COLO668 (cell line): ENCODE measurements around the gene PIK3R5.

Experiments used
- DNase-seq: peaks from one replicate; lab custom pipeline; 2025; ENCODE audit not compliant: unreplicated experiment; lab: John Stamatoyannopoulos, UW

The PIK3R5 gene

GRCh38 chr17:8836821-8837562, 128.5 kb downstream of the PIK3R5 start:
- DNase-seq = no peak

DNA sequence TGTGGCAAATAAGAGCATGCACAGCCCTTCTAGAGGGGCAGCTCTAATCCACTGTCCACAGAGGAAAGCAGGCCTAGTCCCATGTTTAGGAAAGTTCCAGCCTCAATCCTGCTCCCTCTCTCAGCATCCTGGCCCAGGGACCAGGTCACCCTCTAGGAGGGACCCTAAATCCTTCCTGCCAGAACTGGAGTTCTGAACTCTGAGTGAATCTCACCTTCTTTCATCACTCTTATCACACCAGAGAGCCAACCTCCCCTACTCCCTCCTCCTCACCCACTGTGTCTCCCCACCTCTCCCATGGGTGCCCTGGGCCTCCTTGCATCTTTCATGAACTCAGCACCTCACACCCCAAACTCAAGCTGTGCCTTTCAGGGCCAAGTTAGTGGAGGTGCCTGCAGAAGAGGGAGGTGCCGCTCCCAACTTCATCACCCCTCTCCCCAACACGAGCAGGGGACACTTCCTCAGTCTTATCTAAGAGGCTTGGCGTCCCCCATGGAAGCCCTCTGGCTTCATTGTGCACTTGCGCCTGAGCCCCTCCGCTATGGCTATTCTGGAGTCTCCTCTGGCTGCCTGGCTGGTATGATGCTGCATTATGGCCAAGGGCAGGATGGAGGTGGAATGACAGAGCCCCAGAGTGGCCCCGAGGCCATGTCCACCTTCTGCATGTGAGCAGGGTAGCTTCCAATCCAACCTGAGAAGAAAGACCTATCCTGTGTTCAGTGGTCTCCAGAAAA, 129.7 kb downstream of the PIK3R5 start:
- DNase-seq = no peak

DNA sequence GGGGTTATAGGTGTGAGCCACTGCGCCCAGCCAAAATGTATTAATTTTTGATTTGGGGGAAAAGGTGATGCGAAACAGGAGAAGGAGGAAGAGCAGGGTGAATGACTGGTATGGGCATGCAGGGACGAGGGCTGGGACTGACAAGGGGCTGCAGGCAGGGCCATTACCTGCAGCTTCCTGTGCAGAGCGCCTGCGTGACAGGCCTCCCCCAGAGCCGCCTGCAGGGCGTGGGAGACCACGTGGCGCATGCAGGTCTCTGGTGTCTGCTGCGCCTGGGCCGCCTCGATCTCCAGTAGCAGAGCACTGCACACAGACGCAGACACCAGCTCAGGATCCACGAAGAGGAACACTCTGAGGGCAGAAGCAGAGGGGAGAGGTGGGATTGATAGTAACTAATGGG, 130.4 kb downstream of the PIK3R5 start:
- DNase-seq = no peak

- peak; percentile 0 for DNase-seq
These were observed 132.7 kb downstream of the PIK3R5 start for GRCh38 chr17:8832711-8833352.

- no peak for DNase-seq
These were observed 134.2 kb downstream of the PIK3R5 start for GRCh38 chr17:8831234-8831849.

DNA sequence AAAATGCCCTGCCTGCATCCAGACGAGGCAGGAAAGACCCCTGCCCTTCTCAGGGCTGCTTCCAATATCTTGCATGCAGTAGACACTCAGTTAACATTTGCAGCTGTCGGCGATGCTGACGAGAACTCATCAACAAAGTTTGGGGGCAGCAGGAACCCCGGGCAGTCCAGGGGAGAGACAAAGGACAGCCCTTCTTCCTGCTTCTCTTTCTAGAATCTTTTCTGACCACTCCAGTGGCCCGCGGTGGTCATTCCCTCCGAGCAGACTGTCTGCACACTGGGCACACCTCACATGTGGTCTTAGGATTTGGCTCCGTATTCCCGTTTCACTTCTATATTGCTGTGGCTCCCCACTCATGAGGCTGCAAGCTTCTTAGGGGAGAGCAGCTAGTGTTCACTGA, 135.4 kb downstream of the PIK3R5 start:
- DNase-seq = no peak

GRCh38 chr17:8829036-8829941, 136.2 kb downstream of the PIK3R5 start:
- no peak for DNase-seq
